GM06990 (cell line): Measurements from ENCODE around the gene HMGA1.

Source experiments
- DNase-seq: peaks from one replicate; pipeline ENCODE4 v3.0.0-alpha.2; 2011; ENCODE audit not compliant: insufficient read length; ENCODE audit errors: extremely low read depth
- H3K27me3 ChIP-seq: replicated peaks from 2 replicates; pipeline ENCODE4 v1.6.0; 2011; ENCODE audit warnings: low read length; ENCODE audit not compliant: control insufficient read depth, insufficient read depth
- H3K36me3 ChIP-seq: 2 replicates; pipeline ENCODE4 v1.5.1; 2011; ENCODE audit warnings: low read length; ENCODE audit not compliant: control insufficient read depth, insufficient read depth
- H3K4me3 ChIP-seq: replicated peaks from 2 replicates; pipeline ENCODE4 v1.5.1; 2011; ENCODE audit warnings: low read depth, mild to moderate bottlenecking, control low read depth, low read length
- TF ChIP-seq, protein P1 (sequence below): IDR thresholded peaks from 2 replicates; pipeline ENCODE4 v1.5.1; 2011; ENCODE audit warnings: low read length, control low read depth, mild to moderate bottlenecking, inconsistent platforms; ENCODE audit not compliant: insufficient read depth, poor library complexity, severe bottlenecking

The HMGA1 gene, protein sequence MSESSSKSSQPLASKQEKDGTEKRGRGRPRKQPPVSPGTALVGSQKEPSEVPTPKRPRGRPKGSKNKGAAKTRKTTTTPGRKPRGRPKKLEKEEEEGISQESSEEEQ

DNA sequence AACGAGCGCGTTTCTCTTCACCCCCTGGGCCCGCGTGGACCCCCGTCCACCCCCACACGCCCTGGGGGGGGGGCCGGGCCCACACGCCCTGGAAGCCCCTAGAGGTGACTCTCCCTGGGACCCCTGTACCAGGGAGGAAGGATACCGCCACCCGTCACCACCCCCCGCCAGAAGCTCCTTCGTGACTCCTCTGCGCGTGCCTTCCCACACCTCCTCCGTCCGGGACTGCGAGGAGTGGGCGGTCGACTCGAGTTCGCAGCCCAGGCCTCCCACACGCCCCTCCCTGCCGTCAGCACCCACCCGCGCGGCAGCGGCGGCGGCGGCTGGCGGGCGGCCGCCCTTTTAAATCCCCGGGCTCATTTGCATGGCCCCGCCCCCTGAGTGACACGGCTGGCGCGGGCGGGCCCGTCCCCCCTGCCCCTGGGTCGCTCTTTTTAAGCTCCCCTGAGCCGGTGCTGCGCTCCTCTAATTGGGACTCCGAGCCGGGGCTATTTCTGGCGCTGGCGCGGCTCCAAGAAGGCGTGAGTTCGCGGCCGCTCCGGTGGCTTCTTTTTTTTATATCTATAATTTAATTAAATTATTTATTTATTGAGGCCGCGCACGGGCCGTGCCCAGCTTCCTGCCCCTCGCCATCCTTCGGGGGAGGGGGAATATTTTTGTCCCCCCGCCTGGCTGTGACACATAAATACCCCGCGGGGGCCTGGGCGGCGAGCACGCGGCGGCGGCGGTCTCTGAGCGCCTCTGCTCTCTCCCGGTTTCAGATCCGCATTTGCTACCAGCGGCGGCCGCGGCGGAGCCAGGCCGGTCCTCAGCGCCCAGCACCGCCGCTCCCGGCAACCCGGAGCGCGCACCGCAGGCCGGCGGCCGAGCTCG is at the start of gene HMGA1:
TSS of gene HMGA1 (plus strand) at position 431 of the 873 bp plus-strand sequence. CDS start 3,908 bp downstream, outside the sequence.
- peaks cover 12% of the 10 kb centered on the region for H3K36me3 ChIP-seq
- H3K27me3 ChIP-seq: no peaks in the 10 kb centered on the region
- TF ChIP-seq, protein P1, sequence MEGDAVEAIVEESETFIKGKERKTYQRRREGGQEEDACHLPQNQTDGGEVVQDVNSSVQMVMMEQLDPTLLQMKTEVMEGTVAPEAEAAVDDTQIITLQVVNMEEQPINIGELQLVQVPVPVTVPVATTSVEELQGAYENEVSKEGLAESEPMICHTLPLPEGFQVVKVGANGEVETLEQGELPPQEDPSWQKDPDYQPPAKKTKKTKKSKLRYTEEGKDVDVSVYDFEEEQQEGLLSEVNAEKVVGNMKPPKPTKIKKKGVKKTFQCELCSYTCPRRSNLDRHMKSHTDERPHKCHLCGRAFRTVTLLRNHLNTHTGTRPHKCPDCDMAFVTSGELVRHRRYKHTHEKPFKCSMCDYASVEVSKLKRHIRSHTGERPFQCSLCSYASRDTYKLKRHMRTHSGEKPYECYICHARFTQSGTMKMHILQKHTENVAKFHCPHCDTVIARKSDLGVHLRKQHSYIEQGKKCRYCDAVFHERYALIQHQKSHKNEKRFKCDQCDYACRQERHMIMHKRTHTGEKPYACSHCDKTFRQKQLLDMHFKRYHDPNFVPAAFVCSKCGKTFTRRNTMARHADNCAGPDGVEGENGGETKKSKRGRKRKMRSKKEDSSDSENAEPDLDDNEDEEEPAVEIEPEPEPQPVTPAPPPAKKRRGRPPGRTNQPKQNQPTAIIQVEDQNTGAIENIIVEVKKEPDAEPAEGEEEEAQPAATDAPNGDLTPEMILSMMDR: no peak
- DNase-seq: peak; percentile 96
- H3K4me3 ChIP-seq: peak within 1 kb of the TSS; percentile 90

GRCh38 chr6:34189806-34190503 is 46.7 kb upstream of the HMGA1 start:
- no peak for DNase-seq
- TF ChIP-seq, protein P1: peak; percentile 20
- Histone ChIP-seq H3K27me3 (no peaks in the 10 kb centered on the region), H3K4me3 (no peak overlapping the region), H3K36me3 (no peaks in the 10 kb centered on the region)

- Histone ChIP-seq H3K27me3 (no peaks in the 10 kb centered on the region), H3K36me3 (no peaks in the 10 kb centered on the region), H3K4me3 (no peak overlapping the region)
- DNase-seq: no peak
- TF ChIP-seq, protein P1: no peak
These were observed 46.1 kb upstream of the HMGA1 start for GRCh38 chr6:34190504-34191122.

DNA sequence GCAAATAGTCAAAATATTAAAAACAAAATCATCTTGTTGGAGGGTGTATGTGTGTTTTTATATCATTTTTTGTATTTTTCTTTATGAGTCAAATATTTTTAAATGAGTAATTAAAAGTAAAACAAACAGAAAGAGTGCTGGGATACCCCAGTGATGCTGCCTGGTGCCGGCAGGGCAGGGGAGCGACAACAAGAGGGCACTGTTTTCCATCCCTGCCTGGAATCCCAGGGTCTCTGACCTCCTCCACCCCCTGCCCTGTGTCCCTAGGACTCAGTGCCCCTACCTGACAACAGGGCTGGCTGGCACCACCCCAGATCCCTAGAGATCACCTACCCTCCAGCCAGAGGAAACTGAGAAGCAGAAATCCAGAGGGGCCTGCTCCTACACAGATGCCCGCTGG is 41.9 kb upstream of the HMGA1 start:
- TF ChIP-seq, protein P1: no peak
- Histone ChIP-seq H3K27me3 (no peaks in the 10 kb centered on the region), H3K4me3 (no peak overlapping the region), H3K36me3 (no peaks in the 10 kb centered on the region)
- DNase-seq: no peak

- H3K27me3 ChIP-seq: no peaks in the 10 kb centered on the region
- DNase-seq: no peak
- no peaks in the 10 kb centered on the region for H3K36me3 ChIP-seq
These were observed 41.0 kb upstream of the HMGA1 start for GRCh38 chr6:34195726-34196115.

More at GRCh38 chr6:34195726-34196115, 41.0 kb upstream of the HMGA1 start:
- no peak overlapping the region for H3K4me3 ChIP-seq
- TF ChIP-seq, protein P1: no peak
